IPS-NIHi7 (cell line): Measurements from ENCODE around the gene RNF225.
A peak's percentile ranks its signal among the peaks of the same experiment; 100 is the strongest.
"Not testable (repeated sequence)": the region's sequence is repeated elsewhere in the genome, so short reads cannot be mapped to it uniquely, and the experiment has no call there.

Experiments
- DNase-seq: peaks from one replicate; pipeline ENCODE4 v3.0.0; 2012; ENCODE audit warnings: mixed read lengths; ENCODE audit errors: extremely low spot score

RNF225 gene

DNA sequence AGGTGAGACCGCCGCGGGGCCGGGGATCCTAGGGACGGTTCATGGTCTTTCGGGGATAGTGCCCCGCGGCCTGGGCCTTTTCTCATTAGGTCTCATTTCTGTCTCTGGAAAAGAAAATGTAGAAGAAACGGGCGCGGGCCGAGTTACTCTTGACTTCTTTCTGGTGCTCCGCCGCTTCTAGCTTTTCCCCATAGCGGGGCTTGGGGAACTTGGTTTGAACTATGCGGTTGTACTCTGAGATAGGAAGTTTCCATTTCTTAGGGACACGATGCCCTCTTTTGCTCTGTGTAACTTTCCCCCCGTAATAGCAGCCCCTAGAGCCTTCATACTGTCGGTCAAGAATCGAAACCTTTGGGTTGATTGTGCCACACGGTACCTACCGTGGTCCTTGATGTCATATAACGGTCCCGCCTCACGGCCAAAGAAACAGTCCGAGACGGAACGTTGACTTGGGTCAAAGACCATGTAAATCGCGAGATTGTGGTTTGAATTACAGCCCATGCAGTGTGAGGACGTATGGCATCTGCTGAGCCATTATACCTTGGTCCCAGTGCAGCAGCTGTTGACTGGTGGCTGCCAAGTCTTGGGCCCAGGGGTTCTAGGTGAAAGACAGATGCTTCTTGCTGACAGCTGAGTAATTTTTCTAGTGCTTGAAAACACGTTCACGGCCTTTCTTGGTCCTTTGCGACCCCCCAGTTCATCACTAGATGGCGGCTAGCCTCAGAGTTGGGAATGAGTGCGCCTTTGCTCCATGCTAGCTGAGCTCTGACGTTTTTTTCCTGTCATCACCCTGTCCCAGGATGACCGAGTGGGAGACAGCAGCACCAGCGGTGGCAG lies 7.9 kb upstream of the RNF225 start:
- no peak for DNase-seq

DNA sequence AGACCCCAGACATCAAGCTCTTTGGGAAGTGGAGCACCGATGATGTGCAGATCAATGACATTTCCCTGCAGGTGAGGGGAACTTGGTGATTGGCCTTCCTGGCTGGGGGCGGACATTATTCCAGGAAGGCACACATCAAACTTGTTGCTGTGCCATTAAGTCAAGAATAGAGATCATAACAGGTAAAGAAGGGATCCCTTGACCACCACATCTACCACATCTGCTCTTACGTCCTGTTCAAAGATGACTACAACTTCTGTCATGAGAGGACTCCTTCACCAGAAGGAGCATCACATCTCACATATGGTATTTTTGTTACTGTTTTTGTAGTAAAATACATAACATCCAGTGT lies 7.3 kb upstream of the RNF225 start:
- DNase-seq, result no peak

DNA sequence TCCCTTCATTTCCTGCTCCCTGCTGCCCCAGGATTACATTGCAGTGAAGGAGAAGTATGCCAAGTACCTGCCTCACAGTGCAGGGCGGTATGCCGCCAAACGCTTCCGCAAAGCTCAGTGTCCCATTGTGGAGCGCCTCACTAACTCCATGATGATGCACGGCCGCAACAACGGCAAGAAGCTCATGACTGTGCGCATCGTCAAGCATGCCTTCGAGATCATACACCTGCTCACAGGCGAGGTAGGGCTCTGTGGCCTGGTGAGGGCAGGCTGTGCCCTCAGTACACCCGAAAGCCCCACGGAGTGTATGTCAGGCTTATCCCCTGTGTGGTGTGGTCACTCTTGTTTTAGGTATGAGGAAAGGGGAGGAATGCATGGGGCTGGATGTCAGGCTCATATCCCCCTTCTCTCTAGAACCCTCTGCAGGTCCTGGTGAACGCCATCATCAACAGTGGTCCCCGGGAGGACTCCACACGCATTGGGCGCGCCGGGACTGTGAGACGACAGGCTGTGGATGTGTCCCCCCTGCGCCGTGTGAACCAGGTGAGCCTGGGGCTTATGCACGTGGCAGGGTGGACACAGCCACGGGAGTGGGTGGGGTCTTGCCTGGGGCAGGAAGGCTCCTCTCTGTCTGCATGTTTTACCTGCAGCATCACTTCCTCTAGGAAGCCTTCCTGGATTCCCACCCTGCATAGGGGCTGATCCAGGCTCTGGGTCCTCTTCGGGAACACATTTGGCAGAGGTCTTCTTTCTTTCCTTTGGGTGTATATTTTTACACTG lies 2.3 kb upstream of the RNF225 start:
- DNase-seq, result no peak

DNA sequence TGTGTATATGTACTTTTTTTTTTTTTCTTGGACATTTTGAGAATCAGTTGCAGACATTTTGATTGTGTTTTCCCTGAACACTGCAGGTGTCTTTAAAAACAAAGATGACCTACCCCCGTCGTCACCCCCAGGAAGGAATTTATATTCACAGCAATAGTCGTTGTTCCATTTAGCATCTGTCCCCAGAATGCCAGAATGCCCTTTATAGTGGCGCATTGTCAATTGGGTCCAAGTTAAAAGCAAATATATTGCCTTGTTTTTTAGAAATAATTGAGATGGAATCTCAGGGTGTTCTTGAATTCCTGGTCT lies 1.8 kb upstream of the RNF225 start:
- DNase-seq, result no peak

DNA sequence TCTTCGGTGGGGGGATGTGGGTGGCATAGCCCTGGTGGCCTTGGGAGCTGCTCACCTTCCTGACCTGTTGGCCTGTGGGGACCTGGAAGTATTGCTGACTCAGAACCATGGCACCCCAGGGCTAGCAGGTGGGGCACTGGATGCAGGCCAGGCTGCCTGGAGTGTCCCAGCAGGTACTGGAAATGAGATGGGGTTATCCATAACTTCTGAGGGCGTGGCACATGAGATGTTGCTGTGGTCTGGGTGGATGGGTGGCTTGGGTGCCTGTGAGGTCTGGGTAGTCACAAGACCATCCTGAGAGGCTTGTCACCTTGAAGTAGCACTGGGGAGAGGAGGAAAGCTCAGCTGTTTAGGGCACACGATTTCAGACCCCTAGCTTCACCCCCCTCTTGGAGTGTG lies 636 bp upstream of the RNF225 start:
- no peak for DNase-seq

DNA sequence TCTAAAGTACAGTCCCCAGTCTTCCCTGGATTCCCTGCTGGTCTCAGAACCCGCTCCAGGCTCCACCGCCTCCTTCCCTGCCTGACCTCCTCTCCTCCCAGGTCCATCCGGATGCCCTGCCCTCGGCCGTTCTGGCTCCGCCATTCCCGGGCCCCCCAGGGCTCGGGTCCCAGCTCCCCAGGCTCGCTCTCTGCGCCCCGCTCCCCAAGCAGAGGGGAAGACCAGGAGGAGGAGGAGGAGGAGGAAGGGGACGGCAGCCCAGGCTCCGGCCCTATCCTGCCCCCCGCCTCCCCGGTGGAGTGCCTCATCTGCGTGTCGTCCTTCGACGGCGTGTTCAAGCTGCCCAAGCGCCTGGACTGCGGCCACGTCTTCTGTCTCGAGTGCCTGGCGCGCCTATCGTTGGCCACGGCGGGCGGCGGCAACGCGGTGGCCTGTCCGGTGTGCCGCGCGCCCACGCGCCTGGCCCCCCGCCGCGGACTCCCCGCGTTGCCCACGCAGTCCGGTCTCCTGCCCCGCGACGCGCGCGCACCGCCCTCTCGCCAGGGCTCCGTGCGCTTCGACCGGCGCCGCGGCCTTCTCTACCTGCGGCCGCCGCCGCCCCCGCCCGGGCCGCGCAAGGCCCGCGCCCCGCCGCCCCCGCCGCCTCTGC lies 647 bp downstream of the RNF225 start:
- peak; percentile 35 for DNase-seq

DNA sequence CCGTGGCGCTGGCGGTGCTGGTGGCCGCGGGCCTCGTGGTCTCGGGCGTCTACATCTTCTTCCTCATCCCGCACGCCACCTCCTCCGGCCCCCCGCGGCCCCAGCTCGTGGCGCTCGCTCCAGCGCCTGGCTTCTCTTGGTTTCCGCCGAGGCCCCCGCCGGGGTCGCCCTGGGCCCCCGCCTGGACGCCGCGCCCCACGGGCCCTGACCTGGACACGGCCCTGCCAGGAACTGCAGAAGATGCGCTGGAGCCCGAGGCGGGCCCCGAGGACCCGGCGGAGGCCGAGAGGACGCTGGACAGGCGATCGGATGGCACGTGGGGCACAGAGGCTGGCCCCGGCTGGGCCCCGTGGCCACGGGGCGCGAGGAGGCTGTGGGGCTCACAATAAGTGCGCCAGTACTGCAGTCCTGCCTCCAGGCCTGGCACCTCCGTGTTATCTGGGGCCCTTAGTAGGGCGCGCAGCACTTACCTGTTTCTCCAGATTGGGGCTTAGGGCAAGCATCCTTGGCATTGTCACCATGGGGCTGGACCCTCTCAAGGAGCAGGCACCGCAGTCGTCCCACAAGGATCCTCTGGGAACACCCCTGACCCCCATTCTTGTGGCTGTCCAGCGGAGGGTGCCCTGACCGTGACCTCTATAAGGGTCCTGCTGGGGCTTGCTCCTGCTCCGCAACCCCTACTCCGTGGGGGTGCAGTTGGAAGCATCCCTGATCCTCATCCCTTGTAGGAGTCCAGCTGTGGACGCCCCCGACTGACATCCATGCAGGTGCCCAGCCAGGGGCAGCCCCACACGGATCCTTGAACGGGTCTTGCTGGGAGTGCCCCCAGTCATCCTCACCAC lies 1.5 kb downstream of the RNF225 start:
- DNase-seq, result no peak

DNA sequence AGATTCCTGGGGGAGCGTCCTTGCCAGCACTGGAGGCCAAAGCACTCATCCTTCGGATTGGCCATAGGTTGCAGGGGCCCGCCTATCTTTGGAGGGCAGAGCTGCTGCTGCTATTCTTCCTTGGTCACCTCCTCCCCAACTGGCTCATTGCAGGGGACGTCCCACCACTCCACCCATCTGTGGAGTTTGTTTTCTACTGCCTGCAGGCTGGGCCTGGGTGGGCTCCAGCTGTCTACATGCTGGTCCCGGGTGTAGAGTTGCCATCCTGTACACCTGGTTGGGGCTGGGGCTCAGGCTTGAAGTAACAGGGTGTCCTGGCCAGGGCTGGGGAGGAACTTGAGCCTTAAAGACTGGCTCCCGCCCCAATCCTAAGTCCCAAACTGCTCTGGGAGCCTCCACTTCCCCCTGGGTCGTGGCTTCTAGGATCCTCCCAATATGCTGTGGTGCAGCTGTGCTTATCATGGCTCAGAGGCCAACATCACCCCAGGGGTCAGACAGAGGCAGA lies 2.1 kb downstream of the RNF225 start:
- DNase-seq, result no peak

DNA sequence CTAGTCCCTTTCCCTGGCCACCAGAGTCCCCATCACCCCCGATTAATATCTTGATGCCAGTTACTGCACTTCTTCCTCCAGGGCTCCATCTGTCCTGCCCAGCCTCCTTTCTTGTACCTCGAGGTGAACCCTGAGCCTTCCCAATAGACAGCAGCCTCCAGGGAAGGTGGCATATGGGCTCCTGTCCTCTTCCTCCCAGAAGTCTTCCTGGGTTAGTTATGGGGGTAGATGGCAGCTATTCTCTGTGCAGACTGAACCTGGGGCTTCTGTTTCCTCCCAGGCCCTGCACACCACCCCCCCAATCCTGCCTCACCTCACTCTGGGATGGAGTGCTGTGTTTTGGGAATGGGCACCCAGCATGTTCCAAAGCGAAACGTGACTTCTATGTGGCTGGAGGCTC lies 2.6 kb downstream of the RNF225 start:
- DNase-seq, result no peak

DNA sequence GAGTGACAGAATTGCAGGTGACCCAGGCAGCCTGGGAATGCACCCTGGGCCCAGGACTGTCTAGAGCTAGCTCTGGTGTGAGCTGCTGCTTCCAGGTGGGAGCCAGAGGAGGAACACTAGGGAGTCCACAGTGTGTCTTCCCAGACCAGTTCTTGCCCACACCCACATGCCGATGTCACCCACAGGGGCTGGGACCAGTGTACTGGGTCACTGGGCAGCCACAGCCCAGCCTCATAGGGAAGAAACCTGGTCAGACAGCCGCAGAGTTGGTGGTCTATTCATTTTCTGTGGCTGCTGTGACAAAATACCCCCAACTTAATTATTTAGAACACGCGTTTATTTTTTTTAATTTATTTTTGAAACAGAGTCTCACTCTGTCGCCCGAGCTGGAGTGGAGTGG lies 3.1 kb downstream of the RNF225 start:
- DNase-seq, result no peak

DNA sequence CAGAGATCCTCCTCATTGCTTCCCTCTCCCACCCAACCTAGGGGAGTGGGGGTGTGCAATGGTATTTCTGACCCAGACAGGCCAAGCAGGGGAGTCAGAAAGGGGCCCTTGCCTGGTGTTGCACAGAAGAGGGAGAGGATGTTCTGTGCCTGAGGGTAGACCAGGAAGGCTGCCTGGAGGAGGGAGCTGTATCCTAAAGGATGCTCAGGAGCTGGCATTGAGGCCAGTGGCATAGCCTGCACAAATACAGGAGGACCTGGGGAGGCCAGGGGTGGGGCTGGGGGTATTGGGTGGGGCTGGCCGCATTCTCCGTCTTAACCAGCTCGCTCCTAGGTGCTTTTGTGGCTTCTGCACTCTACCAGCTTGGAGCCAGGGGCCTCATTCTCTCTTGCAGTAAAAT lies 4.4 kb downstream of the RNF225 start:
- no peak for DNase-seq

DNA sequence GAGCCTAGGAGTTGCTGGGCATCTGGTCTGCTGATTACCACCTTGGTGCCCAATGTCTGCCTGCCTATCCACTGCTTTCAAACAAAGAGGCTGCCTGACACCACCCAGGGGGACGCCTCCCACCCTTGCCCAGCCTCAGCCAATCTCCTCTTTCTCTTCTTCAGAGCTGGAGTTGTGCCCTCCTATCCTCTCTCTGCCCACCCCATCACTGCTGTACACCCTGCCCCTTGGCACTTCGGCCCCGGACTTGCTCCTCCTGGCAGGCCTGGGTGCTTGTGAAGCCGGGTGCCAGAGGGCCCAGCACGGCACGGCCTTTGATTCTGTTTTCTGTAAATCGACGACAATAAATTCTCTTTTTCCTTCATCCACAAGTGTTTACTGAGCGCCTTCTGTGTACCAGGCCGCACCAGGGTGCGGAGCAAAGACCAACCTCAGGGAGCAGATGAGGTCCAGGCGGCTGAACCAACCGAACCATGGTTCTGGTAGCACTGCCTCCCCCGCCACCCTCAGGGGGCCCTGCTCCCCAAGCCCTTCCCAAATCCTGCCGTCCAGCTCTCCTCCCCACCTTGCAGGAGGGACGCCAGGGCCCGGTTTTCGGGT lies 5.0 kb downstream of the RNF225 start:
- no peak for DNase-seq

DNA sequence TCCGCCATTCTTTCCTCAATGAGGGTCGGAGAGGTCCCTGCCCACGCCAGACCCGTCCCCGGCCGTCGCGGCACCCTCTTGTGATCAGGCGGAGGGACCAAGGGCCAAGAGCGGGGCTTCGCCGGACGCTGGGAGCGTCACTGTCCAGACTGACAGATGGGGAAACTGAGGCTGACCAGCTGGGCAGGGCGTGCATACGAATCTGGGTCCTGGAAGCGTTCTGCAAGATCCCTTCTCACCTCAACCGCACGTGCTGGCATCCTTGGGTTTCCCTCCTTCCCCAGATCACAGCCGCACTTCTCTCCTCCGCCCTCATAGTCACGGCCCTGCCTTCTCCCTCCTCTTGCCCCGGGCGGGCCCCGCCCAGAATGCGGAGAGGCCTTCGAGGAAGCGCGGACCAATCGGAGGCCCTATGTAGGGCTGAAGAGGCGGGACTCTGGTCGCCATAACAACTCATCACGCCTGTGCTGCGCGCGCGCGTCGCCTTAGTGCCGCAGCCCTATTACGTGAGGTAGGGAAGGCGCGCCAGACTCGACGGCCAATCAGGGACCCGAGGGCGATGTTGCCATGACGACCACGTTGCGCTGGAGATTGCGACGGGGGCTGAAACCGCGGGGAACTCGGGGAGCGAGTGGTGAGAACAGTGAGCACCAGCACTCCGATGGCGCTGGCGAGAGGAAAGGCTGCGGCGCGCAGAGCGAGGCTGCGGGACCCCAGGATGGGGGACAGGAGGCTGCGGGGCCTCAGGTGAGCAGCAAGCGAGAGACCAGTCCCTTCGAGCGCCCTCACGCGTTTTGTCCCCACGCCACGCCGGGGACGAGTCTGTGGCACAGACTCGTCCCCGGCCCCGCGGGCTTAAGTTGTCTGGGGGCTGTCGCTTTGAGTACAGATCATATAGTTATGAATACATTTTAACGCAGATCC lies 5.7 kb downstream of the RNF225 start:
- DNase-seq, result peak; percentile 97

DNA sequence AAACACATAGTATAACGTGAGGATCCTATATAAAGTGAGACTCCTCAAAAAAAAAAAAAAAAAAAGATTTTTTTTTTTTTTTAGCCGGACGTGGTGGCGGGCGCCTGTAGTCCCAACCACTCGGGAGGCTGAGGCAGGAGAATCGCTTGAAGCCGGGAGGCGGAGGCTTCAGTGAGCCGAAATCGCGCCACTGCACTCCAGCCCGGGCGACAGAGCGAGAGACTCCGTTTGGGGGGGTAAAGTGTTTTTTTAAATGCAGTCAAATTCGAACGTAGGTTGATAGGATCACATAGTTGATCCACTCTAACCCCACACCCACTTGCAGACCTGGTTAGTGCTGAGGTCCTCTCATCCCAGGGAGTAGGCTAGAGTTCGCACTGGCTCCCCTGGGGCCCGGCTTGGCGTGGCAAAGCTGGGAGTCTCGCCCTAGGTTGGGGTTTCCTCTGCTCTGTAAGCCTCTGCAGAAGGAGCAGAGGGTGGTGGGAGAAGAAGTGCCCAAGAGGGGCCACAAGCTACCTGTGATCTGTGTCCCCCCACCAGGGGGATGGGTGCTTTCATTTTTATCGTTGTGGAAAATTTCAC lies 6.5 kb downstream of the RNF225 start:
- DNase-seq, result no peak

DNA sequence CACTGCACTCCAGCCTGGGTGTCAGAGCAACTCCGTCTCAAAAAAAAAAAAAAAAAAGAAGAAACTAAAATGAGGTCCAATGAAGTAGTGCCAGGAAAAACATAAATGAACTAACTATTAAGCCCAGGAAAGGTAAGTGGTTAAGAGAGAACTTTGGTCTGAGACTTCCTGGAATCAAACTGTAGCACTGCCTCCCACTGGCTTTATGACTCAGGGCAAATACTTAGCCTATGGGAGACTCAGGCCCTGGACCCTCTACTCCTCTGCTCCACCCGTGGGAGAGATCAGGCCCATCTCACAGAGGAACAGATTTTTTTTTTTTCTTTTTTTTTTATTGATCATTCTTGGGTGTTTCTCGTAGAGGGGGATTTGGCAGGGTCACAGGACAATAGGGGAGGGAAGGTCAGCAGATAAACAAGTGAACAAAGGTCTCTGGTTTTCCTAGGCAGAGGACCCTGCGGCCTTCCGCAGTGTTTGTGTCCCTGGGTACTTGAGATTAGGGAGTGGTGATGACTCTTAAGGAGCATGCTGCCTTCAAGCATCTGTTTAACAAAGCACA lies 8.5 kb downstream of the RNF225 start:
- not testable (repeated sequence) for DNase-seq

DNA sequence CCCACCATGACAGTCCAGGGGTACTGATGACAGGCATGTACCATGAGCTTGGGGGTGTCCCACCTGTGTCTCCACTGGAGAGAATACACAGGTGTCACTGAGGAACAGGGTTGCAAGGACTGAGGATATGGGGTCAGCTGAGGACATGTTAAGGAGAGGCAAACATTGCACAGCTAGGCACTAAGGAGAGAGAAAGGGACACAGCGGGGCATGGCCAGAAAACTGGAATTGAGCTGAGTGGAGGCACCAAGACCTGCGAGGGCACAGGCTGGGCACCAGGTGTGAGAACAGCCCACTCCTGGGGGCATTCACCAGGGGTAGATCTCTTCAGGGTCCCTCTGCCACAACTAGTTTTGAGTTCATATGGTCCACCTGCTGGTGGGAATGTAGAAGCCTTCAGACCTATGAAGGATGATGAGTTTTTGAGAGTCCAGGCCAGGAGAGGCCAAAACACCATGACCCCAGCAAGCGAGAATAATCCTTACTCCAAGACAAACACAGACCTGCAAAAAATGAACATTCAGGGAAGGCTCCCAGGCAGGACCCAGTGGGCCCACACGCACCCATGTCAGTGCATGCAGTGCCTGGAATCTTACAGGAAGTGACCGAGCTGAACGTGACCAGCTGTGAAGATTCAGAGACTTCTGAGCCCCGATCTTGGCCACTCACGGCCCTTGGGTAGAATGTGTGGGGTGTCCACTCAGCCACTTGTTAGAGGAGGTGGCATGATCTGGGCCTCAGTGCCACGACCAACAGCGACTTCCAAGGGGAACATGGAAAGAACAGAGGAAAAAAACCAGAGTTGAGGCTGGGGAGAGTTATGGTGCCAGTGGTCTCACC lies 11.6 kb downstream of the RNF225 start:
- no peak for DNase-seq

DNA sequence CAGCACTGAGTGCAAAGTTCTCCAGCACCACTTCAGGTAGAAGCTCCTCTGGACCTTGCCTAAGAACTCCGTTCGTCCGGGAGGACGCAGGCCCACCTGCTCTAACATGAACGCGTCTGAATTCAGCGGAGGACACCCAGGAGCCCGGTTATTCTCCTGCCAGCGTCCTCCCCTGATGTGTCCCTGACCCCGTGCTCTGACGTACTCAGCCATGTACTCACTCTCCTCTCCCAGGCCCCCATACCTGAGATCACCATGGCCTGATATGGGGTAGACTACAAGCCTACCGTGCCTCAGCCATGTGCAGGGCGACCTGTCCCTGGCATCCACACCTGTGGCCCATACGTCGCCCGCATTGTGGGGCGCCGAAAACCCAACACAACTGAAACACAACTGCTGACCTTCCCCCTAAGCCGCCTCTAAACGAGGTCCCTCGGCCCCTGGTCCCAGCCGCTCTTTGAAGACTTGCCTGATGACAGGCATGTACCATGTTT lies 12.2 kb downstream of the RNF225 start:
- DNase-seq, result peak; percentile 8
